Fibroblast of lung (primary cell): ENCODE measurements around the gene DUSP1. TPM values are rescaled to one million over a fixed set of nuclear protein-coding genes. Genes with fewer than 3 reads are reported as not detected.
A peak's percentile ranks its signal among the peaks of the same experiment; 100 is the strongest.

ENCODE experiments used
- DNase-seq, 2 donors: peaks; one replicate each; pipeline versions ENCODE4 v3.0.0 to v3.0.0-alpha.2; 2010; ENCODE audit warnings: low read depth in 2 of 2
- H2AFZ ChIP-seq: 2 replicates; pipeline ENCODE4 v1.5.1; 2012; ENCODE audit warnings: low read length, control low read depth, inconsistent platforms
- H3K27ac ChIP-seq: 2 replicates; pipeline ENCODE4 v1.5.1; 2011; ENCODE audit warnings: low read length, control low read depth; ENCODE audit not compliant: insufficient read depth
- H3K27me3 ChIP-seq: 2 replicates; pipeline ENCODE4 v1.5.1; 2011; ENCODE audit warnings: mild to moderate bottlenecking, low read length; ENCODE audit not compliant: control insufficient read depth, insufficient read depth
- H3K36me3 ChIP-seq: 2 replicates; pipeline ENCODE4 v1.5.1; 2011; ENCODE audit warnings: low read length; ENCODE audit not compliant: control insufficient read depth, insufficient read depth
- H3K4me1 ChIP-seq: 2 replicates; pipeline ENCODE4 v1.5.1; 2011; ENCODE audit warnings: low read length; ENCODE audit not compliant: control insufficient read depth, insufficient read depth; ENCODE audit errors: extremely low read depth
- H3K4me2 ChIP-seq: 2 replicates; pipeline ENCODE4 v1.5.1; 2011; ENCODE audit warnings: low read length, control low read depth; ENCODE audit not compliant: insufficient read depth; ENCODE audit errors: extremely low read depth
- H3K4me3 ChIP-seq, 4 experiments: fragments of 200-600 bp in 1 of 4; sonication (generic) in 1 of 4; replicated peaks in 1 of 4; 2 replicates each; pipeline ENCODE4 v1.5.1; 2011 to 2016; ENCODE audit warnings: low read length in 4 of 4, low read depth in 3 of 4, mild to moderate bottlenecking in 3 of 4, control low read depth in 2 of 4, inconsistent platforms in 1 of 4, mixed read lengths in 1 of 4; ENCODE audit not compliant: insufficient read depth in 1 of 4; ENCODE audit errors: control extremely low read depth in 1 of 4
- H3K79me2 ChIP-seq: 2 replicates; pipeline ENCODE4 v1.5.1; 2012; ENCODE audit warnings: mild to moderate bottlenecking, low read length, inconsistent platforms; ENCODE audit not compliant: control insufficient read depth, insufficient read depth
- H3K9ac ChIP-seq: 2 replicates; pipeline ENCODE4 v1.5.1; 2011; ENCODE audit warnings: mild to moderate bottlenecking, low read length, control low read depth; ENCODE audit not compliant: insufficient read depth
- H3K9me3 ChIP-seq: 2 replicates; pipeline ENCODE4 v1.5.1; 2012; ENCODE audit warnings: low read depth, low read length; ENCODE audit not compliant: control insufficient read depth, insufficient read depth
- H4K20me1 ChIP-seq: 2 replicates; pipeline ENCODE4 v1.5.1; 2011; ENCODE audit warnings: low read length; ENCODE audit not compliant: control insufficient read depth, insufficient read depth; ENCODE audit errors: extremely low read depth
- CTCF ChIP-seq, 2 donors: IDR thresholded peaks in 1 of 2; conservative IDR thresholded peaks in 1 of 2; 1 replicate in 1 of 2; 2 replicates in 1 of 2; pipeline ENCODE4 v1.5.1; 2011 to 2012; ENCODE audit warnings: low read length in 2 of 2, control low read depth in 1 of 2, inconsistent platforms in 1 of 2, low read depth in 1 of 2, mild to moderate bottlenecking in 1 of 2
- EZH2 ChIP-seq: IDR thresholded peaks from 2 replicates; pipeline ENCODE4 v1.5.1; 2012; ENCODE audit warnings: low read length, control low read depth, mild to moderate bottlenecking; ENCODE audit errors: missing control alignments
- polyA plus RNA-seq, 2 donors: library from polyadenylated mRNA; depleted of rRNA in 1 of 2; stranded (reverse) in 1 of 2; unstranded in 1 of 2; fragments of >200 nt; gene quantifications; 2 replicates each; pipeline ENCODE4 v1.2.1, GENCODE V29; 2011 to 2012; ENCODE audit warnings: missing spikeins in 1 of 2
- total RNA-seq: library from RNA; depleted of rRNA; stranded (reverse); fragments of >200 nt; gene quantifications from 2 replicates; pipeline ENCODE4 v1.2.1, GENCODE V29; 2014

DUSP1 gene
- total and polyA plus RNA-seq, 2 donors (not counting 1 experiment from before 2014, with no cell fraction given), result 121 to 148 TPM

- H3K4me2 ChIP-seq, result peak overlapping the region; percentile 46
- peak; percentile 96 to 100 for DNase-seq
- H3K4me3 ChIP-seq, result no peak overlapping the region
- H3K9ac ChIP-seq, result peak overlapping the region; percentile 39
- H3K27me3 ChIP-seq, result no peaks in the 10 kb centered on the region
- no peak overlapping the region for H2AFZ ChIP-seq
- H3K36me3 ChIP-seq, result no peaks in the 10 kb centered on the region
- H3K4me1 ChIP-seq, result peaks cover 45% of the 10 kb centered on the region
- no peaks in the 10 kb centered on the region for H3K9me3 ChIP-seq
- H3K27ac ChIP-seq, result peak overlapping the region; percentile 83
- peak in 1 of 2 donors; percentile 14 for TF ChIP-seq CTCF (conservative IDR thresholded peaks at IDR 0.05 in 1 of 2, IDR thresholded peaks at IDR 0.05 in 1 of 2; ENCODE audit: low read depth in 1 of 2, low read length in 2 of 2)
- no peak for TF ChIP-seq EZH2
- no peaks in the 10 kb centered on the region for H3K79me2 ChIP-seq
- H4K20me1 ChIP-seq, result no peaks in the 10 kb centered on the region
Observed at GRCh38 chr5:172795318-172795977, 24.5 kb upstream of the DUSP1 start.

- Histone ChIP-seq H3K27ac (peak overlapping the region; percentile 83), H3K9ac (no peak overlapping the region), H2AFZ (no peak overlapping the region), H4K20me1 (no peaks in the 10 kb centered on the region), H3K36me3 (no peaks in the 10 kb centered on the region), H3K9me3 (no peaks in the 10 kb centered on the region), H3K4me3 (no peak overlapping the region), H3K79me2 (no peaks in the 10 kb centered on the region), H3K27me3 (no peaks in the 10 kb centered on the region), H3K4me1 (peaks cover 43% of the 10 kb centered on the region), H3K4me2 (peak overlapping the region; percentile 21)
- peak; percentile 64 to 78 for DNase-seq
- TF ChIP-seq EZH2 (no peak), CTCF (conservative IDR thresholded peaks at IDR 0.05 in 1 of 2, IDR thresholded peaks at IDR 0.05 in 1 of 2; ENCODE audit: low read depth in 1 of 2, low read length in 2 of 2) (no peak)
Observed at GRCh38 chr5:172793577-172794488, 22.8 kb upstream of the DUSP1 start.
